NCI-H460 (cell line): Measurements from ENCODE around the gene RASD2. TPM values are rescaled to one million over a fixed set of nuclear protein-coding genes. Genes with fewer than 3 reads are reported as not detected.
A peak's percentile ranks its signal among the peaks of the same experiment; 100 is the strongest.

Source experiments
- DNase-seq: peaks from one replicate; pipeline ENCODE4 v3.0.0-alpha.2; 2016; ENCODE audit warnings: low read depth; ENCODE audit errors: extremely low read depth
- total RNA-seq: library from RNA; depleted of rRNA; stranded (reverse); fragments of >200 nt; shearing (Covaris generic); gene quantifications from 2 replicates; pipeline ENCODE4 v1.2.3, GENCODE V29; 2014; rRNA removed

RASD2 gene
- total RNA-seq, 1 experiment from 2014 or later = 0.02 TPM

DNA sequence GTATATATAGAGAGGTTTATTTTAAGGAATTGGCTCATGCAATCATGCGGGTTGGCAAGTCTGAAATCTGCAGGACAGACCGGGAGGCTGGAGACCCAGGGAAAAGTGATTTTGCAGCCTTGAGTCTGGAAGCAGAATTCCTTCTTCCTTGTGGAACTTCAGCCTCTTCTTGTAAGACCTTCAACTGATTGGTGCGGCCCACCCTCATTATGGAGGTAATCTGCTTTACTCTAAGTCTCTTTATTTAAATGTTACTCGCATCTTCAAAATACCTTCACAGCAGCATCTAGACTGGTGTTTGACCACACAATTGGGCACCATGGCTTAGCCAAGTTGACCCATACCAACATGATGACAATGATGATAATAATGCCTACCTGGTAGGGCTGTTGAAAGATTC is 58.7 kb downstream of the RASD2 start:
- no peak for DNase-seq

DNA sequence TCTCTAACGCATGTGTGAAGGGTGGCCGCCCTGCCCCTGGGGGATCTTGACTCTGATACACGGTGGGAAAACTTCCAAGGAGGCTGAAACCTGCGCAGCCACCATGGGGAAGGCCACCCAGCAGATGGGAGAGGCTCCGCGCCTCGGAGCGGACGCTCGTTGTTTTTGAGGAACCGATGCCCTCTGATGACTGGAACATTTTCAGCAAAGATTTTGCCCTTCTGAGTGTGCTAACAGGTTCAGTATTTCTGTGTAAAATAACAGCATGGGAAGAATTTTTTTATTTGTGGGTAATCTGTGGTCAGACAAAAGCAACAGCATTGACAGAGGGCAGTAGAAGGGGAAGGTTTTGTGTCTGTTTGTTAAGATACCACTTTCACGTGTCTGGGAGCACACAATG is 59.8 kb downstream of the RASD2 start:
- DNase-seq = no peak

DNA sequence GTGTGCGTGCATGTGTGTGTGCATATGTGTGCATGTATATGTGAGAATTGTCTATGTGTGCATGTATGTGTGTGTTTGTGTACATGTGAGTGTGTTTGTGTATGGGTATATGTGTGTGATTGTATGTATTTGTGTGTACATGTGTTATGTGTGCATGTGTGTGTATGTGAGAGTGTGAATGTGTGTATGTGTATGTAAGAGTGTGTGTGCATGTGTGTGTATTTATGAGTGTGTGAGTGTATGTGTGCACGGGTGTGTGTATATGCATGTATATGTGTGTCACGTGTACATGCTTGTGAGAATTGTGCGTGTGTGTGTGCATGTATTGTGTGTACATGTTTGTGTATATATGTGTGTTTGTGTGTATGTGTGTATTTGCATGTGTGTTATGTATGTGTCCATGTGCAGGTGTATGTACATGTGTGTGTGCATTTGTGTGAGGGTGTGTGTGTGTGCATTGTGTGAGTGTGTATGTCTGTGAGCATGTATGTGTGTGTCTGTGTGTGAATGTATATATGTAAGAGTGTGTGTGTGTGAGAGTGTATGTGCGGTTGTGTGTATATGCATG is 60.5 kb downstream of the RASD2 start:
- DNase-seq = no peak

DNA sequence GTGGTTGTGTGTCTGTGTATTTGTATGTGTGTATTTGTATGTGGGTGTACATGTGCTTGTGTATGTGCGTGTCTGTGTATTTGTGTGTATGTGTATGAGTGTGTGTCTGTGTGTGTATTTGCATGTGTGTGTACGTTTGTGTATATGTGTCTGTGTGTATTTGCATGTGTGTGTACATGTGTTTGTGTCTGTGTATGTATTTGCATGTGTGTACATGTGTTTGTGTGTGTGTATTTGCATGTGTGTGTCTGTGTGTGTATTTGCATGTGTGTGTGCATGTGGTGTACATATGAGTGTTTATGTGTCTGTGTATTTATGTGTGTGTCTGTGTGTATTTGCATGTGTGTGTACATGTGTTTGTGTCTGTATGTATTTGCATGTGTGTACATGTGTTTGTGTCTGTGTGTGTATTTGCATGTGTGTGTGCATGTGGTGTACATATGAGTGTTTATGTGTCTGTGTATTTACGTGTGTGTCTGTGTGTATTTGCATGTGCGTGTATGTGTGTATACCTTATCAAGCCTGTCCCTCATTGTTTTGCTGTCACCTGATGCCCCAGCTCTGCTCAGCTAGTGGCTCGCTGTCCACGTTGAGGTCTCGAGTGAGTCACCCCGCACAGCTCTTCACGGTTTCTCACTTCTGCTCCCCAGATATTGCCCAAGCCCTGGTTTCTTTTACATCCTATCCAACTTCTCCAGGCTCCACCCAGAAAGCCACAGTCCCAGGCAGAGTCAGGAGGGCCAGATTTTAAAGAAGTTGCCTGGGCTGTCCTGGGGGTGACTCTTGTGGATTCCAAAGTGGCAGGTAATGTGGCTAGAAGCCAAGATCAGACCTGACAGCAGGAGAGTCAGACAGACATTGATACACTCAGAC is 61.3 kb downstream of the RASD2 start:
- peak; percentile 14 for DNase-seq

Other genes with a start within 250 kb of the RASD2 start
- gene TOM1, start 240.9 kb upstream of the RASD2 start, total RNA-seq = 18.9 and 19.3 TPM in 2 replicates
- gene HMOX1, start 159.7 kb upstream of the RASD2 start, total RNA-seq = 47.5 and 49.8 TPM in 2 replicates
- 29.5 and 32.1 TPM in 2 replicates for gene MCM5, start 140.7 kb upstream of the RASD2 start, total RNA-seq
- gene MB, start 76.5 kb downstream of the RASD2 start, total RNA-seq = 0.10 TPM in 1 of 2 replicates, not detected in the other
- 4.0 and 5.1 TPM in 2 replicates for gene APOL6, start 107.6 kb downstream of the RASD2 start, total RNA-seq
- gene APOL5, start 177.0 kb downstream of the RASD2 start, total RNA-seq = not detected in 2 replicates